ENCODE results near the gene SIPA1L3.

The SIPA1L3 gene

GRCh38 chr19:38170334-38170733 lies 263.3 kb downstream of the SIPA1L3 start:
- Histone ChIP-seq H3K9me3 (ENCODE audit: insufficient read depth, low read length) (no peaks in the 10 kb centered on the region), H3K4me3 (ENCODE audit: low read length) (no peak overlapping the region), H2AFZ (ENCODE audit: low read depth, low read length) (no peak overlapping the region), H3K4me2 (ENCODE audit: low read length) (no peak overlapping the region), H3K79me2 (ENCODE audit: low read length) (no peaks in the 10 kb centered on the region), H3K36me3 (replicated peaks; ENCODE audit: low read depth, low read length) (no peaks in the 10 kb centered on the region), H4K20me1 (ENCODE audit: insufficient read depth, low read length) (peaks cover 1% of the 10 kb centered on the region), H3K4me1 (ENCODE audit: low read length) (no peaks in the 10 kb centered on the region), H3K9ac (ENCODE audit: low read length) (no peak overlapping the region), H3K27me3 (ENCODE audit: low read depth, low read length) (no peaks in the 10 kb centered on the region), H3K27ac (ENCODE audit: low read length) (no peak overlapping the region)
- no peak for TF ChIP-seq EZH2phosphoT487 (IDR thresholded peaks at IDR 0.05; ENCODE audit: low read depth)
- TF ChIP-seq CTCF (IDR thresholded peaks at IDR 0.05; ENCODE audit: low read depth, low read length): no peak

GRCh38 chr19:38172001-38172400 lies 265.0 kb downstream of the SIPA1L3 start:
- no peaks in the 10 kb centered on the region for H3K9me3 ChIP-seq (ENCODE audit: insufficient read depth, low read length)
- H3K36me3 ChIP-seq (replicated peaks; ENCODE audit: low read depth, low read length): no peaks in the 10 kb centered on the region
- H3K27me3 ChIP-seq (ENCODE audit: low read depth, low read length): no peaks in the 10 kb centered on the region
- no peak overlapping the region for H2AFZ ChIP-seq (ENCODE audit: low read depth, low read length)
- no peak for TF ChIP-seq EZH2phosphoT487 (IDR thresholded peaks at IDR 0.05; ENCODE audit: low read depth)
- no peak for TF ChIP-seq CTCF (IDR thresholded peaks at IDR 0.05; ENCODE audit: low read depth, low read length)
- no peak overlapping the region for H3K9ac ChIP-seq (ENCODE audit: low read length)
- peaks cover 5% of the 10 kb centered on the region for H4K20me1 ChIP-seq (ENCODE audit: insufficient read depth, low read length)
- no peak overlapping the region for H3K4me2 ChIP-seq (ENCODE audit: low read length)
- H3K79me2 ChIP-seq (ENCODE audit: low read length): no peaks in the 10 kb centered on the region
- H3K4me1 ChIP-seq (ENCODE audit: low read length): no peaks in the 10 kb centered on the region
- H3K27ac ChIP-seq (ENCODE audit: low read length): no peak overlapping the region
- H3K4me3 ChIP-seq (ENCODE audit: low read length): no peak overlapping the region

- H3K9me3 ChIP-seq (ENCODE audit: insufficient read depth, low read length): no peaks in the 10 kb centered on the region
- no peak overlapping the region for H3K27ac ChIP-seq (ENCODE audit: low read length)
- H3K4me3 ChIP-seq (ENCODE audit: low read length): no peak overlapping the region
- TF ChIP-seq CTCF (IDR thresholded peaks at IDR 0.05; ENCODE audit: low read depth, low read length): no peak
- TF ChIP-seq EZH2phosphoT487 (IDR thresholded peaks at IDR 0.05; ENCODE audit: low read depth): no peak
- peaks cover 5% of the 10 kb centered on the region for H4K20me1 ChIP-seq (ENCODE audit: insufficient read depth, low read length)
- no peaks in the 10 kb centered on the region for H3K4me1 ChIP-seq (ENCODE audit: low read length)
- H2AFZ ChIP-seq (ENCODE audit: low read depth, low read length): no peak overlapping the region
- no peaks in the 10 kb centered on the region for H3K79me2 ChIP-seq (ENCODE audit: low read length)
- no peak overlapping the region for H3K4me2 ChIP-seq (ENCODE audit: low read length)
- H3K36me3 ChIP-seq (replicated peaks; ENCODE audit: low read depth, low read length): no peaks in the 10 kb centered on the region
- no peaks in the 10 kb centered on the region for H3K27me3 ChIP-seq (ENCODE audit: low read depth, low read length)
- H3K9ac ChIP-seq (ENCODE audit: low read length): no peak overlapping the region
Observed at GRCh38 chr19:38173291-38174041, 266.5 kb downstream of the SIPA1L3 start.

- Histone ChIP-seq H3K27me3 (ENCODE audit: low read depth, low read length) (no peaks in the 10 kb centered on the region), H2AFZ (ENCODE audit: low read depth, low read length) (no peak overlapping the region), H3K4me1 (ENCODE audit: low read length) (no peaks in the 10 kb centered on the region), H3K79me2 (ENCODE audit: low read length) (no peaks in the 10 kb centered on the region), H3K4me2 (ENCODE audit: low read length) (no peak overlapping the region), H3K4me3 (ENCODE audit: low read length) (no peak overlapping the region), H3K36me3 (replicated peaks; ENCODE audit: low read depth, low read length) (peaks cover 4% of the 10 kb centered on the region), H4K20me1 (ENCODE audit: insufficient read depth, low read length) (peaks cover 5% of the 10 kb centered on the region), H3K27ac (ENCODE audit: low read length) (no peak overlapping the region), H3K9ac (ENCODE audit: low read length) (no peak overlapping the region), H3K9me3 (ENCODE audit: insufficient read depth, low read length) (no peaks in the 10 kb centered on the region)
- TF ChIP-seq CTCF (IDR thresholded peaks at IDR 0.05; ENCODE audit: low read depth, low read length): no peak
- no peak for TF ChIP-seq EZH2phosphoT487 (IDR thresholded peaks at IDR 0.05; ENCODE audit: low read depth)
Observed at GRCh38 chr19:38175422-38175821, 268.4 kb downstream of the SIPA1L3 start.

Measured in OCI-LY3 (cell line).